ENCODE results near the gene AGAP1. TPM values are rescaled to one million over a fixed set of nuclear protein-coding genes. Genes with fewer than 3 reads are reported as not detected.

AGAP1 gene
- total RNA-seq, 1 donor from 2014 or later: 20.4 TPM

GRCh38 chr2:236180076-236180816, 686.4 kb downstream of the AGAP1 start:
- Mint-ChIP-seq H3K36me3 (no peaks in the 10 kb centered on the region), H3K4me3 (peak overlapping the region; percentile 80), H3K9me3 (peaks cover 7% of the 10 kb centered on the region), H3K27ac (no peak overlapping the region), H3K27me3 (ENCODE audit: insufficient read depth, low read depth) (peaks cover 30% of the 10 kb centered on the region), H3K4me1 (peaks cover 30% of the 10 kb centered on the region)
- Histone ChIP-seq H3K9me3 (ENCODE audit: low read depth) (no peaks in the 10 kb centered on the region), H3K9ac (no peak overlapping the region), H3K79me2 (ENCODE audit: low read depth) (no peaks in the 10 kb centered on the region), H3K4me1 (peaks cover 11% of the 10 kb centered on the region), H3K27me3 (peaks cover 77% of the 10 kb centered on the region), H3K36me3 (no peaks in the 10 kb centered on the region), H2AFZ (replicated peaks) (no peak overlapping the region), H4K20me1 (ENCODE audit: low read depth) (peaks cover 36% of the 10 kb centered on the region), H3F3A (ENCODE audit: low read depth) (peaks cover 33% of the 10 kb centered on the region), H3K4me3 (no peak overlapping the region), H3K4me2 (no peak overlapping the region), H3K27ac (no peak overlapping the region)
- TF ChIP-seq EZH2phosphoT487 (IDR thresholded peaks at IDR 0.05): no peak
- TF ChIP-seq EZH2 (IDR thresholded peaks at IDR 0.05): peak; percentile 7
- no peak for DNase-seq (ENCODE audit: low spot score)

- Mint-ChIP-seq H3K27me3 (ENCODE audit: insufficient read depth, low read depth) (peaks cover 25% of the 10 kb centered on the region), H3K4me3 (peak overlapping the region; percentile 14), H3K4me1 (peaks cover 23% of the 10 kb centered on the region), H3K9me3 (peaks cover 7% of the 10 kb centered on the region), H3K27ac (no peak overlapping the region), H3K36me3 (peaks cover 3% of the 10 kb centered on the region)
- Histone ChIP-seq H4K20me1 (ENCODE audit: low read depth) (peaks cover 29% of the 10 kb centered on the region), H3K4me1 (peaks cover 11% of the 10 kb centered on the region), H3K4me3 (no peak overlapping the region), H3K27ac (no peak overlapping the region), H3K36me3 (no peaks in the 10 kb centered on the region), H3K9ac (no peak overlapping the region), H3K4me2 (no peak overlapping the region), H3K9me3 (ENCODE audit: low read depth) (no peaks in the 10 kb centered on the region), H2AFZ (replicated peaks) (no peak overlapping the region), H3F3A (ENCODE audit: low read depth) (peaks cover 33% of the 10 kb centered on the region), H3K79me2 (ENCODE audit: low read depth) (no peaks in the 10 kb centered on the region), H3K27me3 (peaks cover 70% of the 10 kb centered on the region)
- peak; percentile 83 for DNase-seq (ENCODE audit: low spot score)
- TF ChIP-seq CTCF (IDR thresholded peaks at IDR 0.05) (peak; percentile 96), EZH2 (IDR thresholded peaks at IDR 0.05) (no peak)
Observed at GRCh38 chr2:236180831-236181453, 687.1 kb downstream of the AGAP1 start.

Small RNA genes lying within 50 kb of the gene (small RNA-seq; reads per million reads assigned to genes)
- gene RF00019 (not detected), gene RN7SL204P (not detected), gene RNU7-127P (not detected), gene TMSB10P1 (not detected)

All from neural progenitor cell (in vitro differentiated cells).